Epithelial cell of proximal tubule (primary cell): ENCODE data around the gene PAQR8. TPM values are rescaled to one million over a fixed set of nuclear protein-coding genes. Genes with fewer than 3 reads are reported as not detected.
A peak's percentile ranks its signal among the peaks of the same experiment; 100 is the strongest.

Experiments used
- DNase-seq: peaks from one replicate; pipeline ENCODE4 v3.0.0-alpha.2; 2011; ENCODE audit warnings: low read depth
- H3K4me3 ChIP-seq: 2 replicates; pipeline ENCODE4 v1.5.1; 2011; ENCODE audit warnings: low read depth, mild to moderate bottlenecking, low read length
- CTCF ChIP-seq: conservative IDR thresholded peaks from 2 replicates; pipeline ENCODE4 v1.5.1; 2012; ENCODE audit warnings: low read depth, mild to moderate bottlenecking, low read length
- total RNA-seq: library from RNA; depleted of rRNA; stranded (reverse); fragments of >200 nt; gene quantifications from 2 replicates; pipeline ENCODE4 v1.2.3, GENCODE V29; 2015

Gene PAQR8
- total RNA-seq, 1 donor from 2014 or later: 8.2 TPM

DNA sequence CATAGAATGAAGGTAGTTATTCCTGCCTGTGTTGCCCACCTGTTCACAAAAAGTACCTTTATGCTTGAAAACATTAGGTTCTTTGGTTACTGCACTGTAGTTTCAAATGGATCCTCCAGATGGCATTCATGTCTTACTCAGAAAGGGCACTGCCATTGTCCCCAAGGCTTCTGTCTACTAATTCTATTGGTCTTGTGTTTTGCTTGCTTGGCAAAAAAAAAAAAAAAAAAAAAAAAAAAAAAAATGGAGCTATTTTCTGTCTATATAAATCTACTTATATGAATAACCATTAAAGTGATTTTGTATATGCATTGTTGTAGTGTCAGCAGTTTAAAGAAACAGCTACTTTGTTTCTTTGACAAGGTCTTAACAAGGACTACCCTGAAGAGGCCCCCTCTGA, 45.5 kb downstream of the PAQR8 start:
- no peak overlapping the region for H3K4me3 ChIP-seq
- TF ChIP-seq CTCF: peak; percentile 71
- DNase-seq: no peak

DNA sequence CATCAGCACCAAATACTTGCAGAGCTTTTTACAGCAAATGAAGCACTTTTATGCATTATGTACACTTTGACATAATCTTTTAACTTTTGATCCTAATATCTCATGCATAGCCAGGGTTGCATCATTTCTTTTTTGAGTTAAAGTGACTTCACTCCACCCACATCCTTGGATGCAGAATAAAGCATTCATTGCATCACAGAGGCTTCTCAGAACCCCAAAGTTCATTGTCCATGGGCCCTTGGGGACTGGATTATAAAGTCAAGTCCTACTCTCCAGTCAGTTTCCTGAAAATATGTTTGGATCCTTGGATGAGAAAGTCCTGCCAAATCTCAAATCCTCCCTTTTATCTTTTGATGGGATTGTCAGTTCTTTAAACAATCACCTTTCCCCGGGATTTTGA, 47.5 kb downstream of the PAQR8 start:
- no peak for DNase-seq
- H3K4me3 ChIP-seq: no peak overlapping the region
- TF ChIP-seq CTCF: no peak

DNA sequence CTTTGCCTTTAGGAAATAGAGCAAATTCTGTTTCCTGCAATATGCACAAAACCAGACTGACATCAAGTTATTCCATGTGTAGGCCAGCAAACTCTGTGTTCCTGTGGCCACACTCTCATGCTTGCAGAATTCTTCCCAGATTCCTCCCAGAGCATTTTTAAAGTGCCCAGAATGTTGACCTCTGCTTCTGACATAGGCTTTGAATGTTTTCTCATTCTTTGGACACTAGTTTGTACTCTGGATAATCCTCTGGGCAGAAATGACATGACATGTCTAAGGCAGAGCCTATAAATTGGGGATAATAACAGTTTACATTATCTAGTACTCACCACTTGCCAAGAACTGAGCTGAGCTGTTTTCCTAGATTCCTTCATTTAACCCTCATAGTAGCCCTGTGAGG, 49.0 kb downstream of the PAQR8 start:
- DNase-seq: no peak
- TF ChIP-seq CTCF: no peak
- H3K4me3 ChIP-seq: no peak overlapping the region

DNA sequence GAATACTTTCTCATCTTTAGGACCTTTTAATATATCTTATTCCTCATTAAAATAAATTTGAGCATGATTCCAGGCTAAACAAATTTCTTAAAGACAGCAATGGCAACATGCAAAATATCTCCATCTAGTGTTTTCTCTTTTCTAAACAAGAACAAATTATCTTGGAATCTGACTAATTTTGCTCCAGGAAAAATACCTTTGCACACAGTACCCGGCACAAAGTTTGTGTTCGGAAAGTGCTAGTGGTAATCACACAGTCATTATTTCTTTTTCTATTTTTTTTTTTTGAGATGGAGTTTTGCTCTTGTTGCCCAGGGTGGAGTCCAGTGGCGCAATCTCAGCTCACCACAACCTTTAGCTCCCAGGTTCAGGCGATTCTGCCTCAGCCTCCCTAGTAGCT, 50.0 kb downstream of the PAQR8 start:
- TF ChIP-seq CTCF: no peak
- no peak for DNase-seq
- no peak overlapping the region for H3K4me3 ChIP-seq

GRCh38 chr6:52415333-52415732, 53.4 kb downstream of the PAQR8 start:
- no peak for TF ChIP-seq CTCF
- H3K4me3 ChIP-seq: no peak overlapping the region
- no peak for DNase-seq

DNA sequence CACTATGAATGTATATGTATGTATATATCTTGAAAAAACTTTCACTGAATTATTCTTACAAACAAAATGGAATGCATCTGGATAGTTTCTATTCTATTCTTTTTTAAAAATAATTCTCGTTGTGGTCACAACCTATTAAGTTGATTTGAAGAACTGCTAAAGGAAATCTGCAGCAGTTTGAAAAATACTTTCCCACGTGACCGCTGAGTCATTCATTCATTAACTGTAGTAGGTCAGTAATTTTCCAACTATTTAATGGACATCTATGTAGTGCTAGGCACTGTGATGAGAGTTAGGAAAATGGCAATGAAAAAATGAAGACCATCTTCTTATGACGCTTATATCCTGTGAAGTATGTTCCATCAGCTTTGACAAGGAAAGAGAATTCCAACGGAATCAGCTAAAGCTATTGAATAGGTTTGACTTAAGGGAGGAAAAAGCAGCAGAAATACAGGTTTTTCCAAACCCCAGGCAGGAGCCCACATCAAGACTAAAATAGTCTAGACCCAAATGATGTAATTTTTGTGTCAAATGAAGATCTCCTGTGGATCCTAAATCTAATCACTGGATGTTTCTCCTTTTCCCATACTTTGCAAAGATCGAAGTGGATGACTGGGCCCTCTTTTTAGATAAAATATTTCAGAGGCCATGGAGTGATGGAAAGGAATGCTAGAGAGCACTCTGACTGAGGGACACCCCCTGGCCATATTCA, 54.1 kb downstream of the PAQR8 start:
- TF ChIP-seq CTCF: no peak
- no peak for DNase-seq
- H3K4me3 ChIP-seq: no peak overlapping the region

DNA sequence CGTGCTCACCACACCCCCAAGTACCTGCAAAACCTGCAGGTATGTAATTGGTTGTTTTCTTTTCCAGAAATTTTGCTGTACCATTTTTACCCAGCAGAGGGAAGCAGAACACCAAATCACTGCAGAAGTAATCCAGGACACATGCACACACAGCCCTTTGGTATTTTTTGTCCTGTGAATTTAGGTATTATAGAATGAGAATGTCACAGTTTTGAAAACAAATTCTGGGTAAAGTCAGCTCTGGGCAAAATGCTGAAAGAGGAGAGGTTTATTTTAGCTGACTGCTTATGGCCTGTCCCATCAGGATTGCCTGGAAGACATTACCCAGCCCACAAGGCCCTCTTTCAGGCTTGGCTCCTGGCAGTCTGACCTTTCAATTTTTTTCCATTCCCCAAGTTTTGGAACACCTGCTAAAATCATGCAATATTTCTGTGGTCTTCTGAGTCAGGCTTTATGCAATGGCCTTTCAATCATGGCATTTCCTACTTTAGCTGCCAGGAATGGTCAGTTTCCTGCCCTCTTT, 54.7 kb downstream of the PAQR8 start:
- TF ChIP-seq CTCF: peak; percentile 84
- no peak overlapping the region for H3K4me3 ChIP-seq
- no peak for DNase-seq
